SH-SY5Y (cell line): Measurements from ENCODE around the gene DUOXA1.
A peak's percentile ranks its signal among the peaks of the same experiment; 100 is the strongest.

Source experiments
- GATA2 ChIP-seq: IDR thresholded peaks from 2 replicates; pipeline ENCODE4 v1.6.1; 2011; ENCODE audit warnings: mild to moderate bottlenecking, low read depth, low read length
- GATA3 ChIP-seq: IDR thresholded peaks from 2 replicates; pipeline ENCODE4 v1.6.1; 2011; ENCODE audit warnings: low read depth, mild to moderate bottlenecking, low read length, moderate library complexity

- TF ChIP-seq GATA3 (no peak), GATA2 (peak; percentile 40)
Measured at GRCh38 chr15:45149060-45149459, 19.4 kb upstream of the DUOXA1 start.
